GM19099 (cell line): ENCODE results near the gene FGGY.

ENCODE experiments used
- POLR2A ChIP-seq: IDR thresholded peaks from 3 replicates; pipeline ENCODE4 v1.6.1; 2011; ENCODE audit warnings: low read depth; ENCODE audit not compliant: insufficient read length; ENCODE audit errors: extremely low read depth

FGGY gene

DNA sequence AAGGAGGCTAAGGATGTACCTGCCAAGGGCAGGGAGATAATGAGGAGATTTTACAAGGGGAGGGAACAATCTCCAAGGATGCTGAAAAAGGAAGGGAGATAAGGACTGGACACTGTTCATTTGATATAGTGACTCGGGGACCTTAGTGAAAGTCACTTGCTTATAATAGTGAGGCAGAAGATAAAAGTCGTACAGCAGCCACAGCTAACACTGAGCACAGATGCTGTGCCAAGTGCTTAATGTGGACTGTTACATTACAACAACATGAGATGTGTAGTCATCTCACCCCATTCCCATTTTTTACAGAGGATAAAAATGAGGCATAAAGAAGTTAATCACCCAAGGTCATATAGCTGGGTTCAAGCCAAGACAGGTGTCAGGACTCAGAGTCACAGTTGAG is 181.9 kb downstream of the FGGY start:
- no peak for TF ChIP-seq POLR2A

DNA sequence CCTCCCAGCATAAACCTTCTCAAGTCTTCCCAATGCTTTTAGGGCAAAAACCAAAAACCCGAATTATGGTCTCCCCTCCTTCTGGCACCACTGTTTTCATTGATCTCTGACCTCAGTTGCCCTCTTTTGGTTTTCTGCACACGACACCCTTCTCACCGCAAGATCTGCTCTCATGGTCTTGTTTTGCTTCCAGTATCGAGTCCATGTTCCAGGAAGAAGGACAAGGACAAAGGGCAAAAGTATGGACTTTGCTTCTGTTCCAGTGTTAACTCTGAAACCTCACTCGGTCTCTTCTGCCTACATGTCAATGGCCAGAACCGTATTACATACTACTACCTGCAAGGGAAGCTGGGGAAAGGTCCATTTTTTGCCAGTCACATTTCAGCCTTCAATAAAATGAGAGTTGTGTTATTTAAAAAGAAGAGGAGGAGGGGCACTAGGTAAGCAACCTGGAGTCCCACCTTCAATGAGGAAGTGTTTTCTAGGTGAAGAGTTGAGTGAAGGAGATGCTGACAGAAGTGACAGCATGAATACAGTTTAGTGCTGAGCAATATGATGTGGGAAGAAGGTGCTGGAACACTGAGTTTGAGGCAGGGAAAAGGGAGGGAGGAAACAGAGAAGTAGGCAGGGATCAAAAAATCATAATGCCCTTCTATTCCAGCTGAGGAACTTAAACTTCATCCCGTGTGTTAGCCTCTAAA is 183.4 kb downstream of the FGGY start:
- no peak for TF ChIP-seq POLR2A

- no peak for TF ChIP-seq POLR2A
Measured at GRCh38 chr1:59481881-59482505, 185.1 kb downstream of the FGGY start.

- no peak for TF ChIP-seq POLR2A
Measured at GRCh38 chr1:59482986-59483385, 186.1 kb downstream of the FGGY start.

GRCh38 chr1:59484096-59484495 is 187.2 kb downstream of the FGGY start:
- no peak for TF ChIP-seq POLR2A

DNA sequence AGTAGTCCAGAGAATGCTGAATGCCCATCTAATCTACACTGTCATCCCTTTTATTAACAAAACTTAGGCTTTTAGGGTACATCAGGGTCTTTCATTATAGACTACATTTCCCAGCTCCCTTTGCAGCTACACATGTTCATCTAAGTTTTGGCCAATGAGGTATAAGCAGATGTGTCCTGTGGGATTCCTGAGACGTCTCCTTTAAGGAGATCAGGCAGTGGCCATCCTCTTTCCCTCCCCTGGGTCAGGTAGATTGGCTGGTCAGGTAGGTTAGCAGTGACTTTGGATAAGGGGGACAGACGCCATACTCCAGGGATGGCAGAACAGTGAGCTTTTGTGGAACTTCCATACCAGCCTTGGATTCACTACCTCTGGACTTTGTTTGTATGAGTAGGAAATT is 188.3 kb downstream of the FGGY start:
- no peak for TF ChIP-seq POLR2A

GRCh38 chr1:59485949-59486348 is 189.1 kb downstream of the FGGY start:
- no peak for TF ChIP-seq POLR2A

GRCh38 chr1:59486615-59487014 is 189.7 kb downstream of the FGGY start:
- TF ChIP-seq POLR2A = no peak

DNA sequence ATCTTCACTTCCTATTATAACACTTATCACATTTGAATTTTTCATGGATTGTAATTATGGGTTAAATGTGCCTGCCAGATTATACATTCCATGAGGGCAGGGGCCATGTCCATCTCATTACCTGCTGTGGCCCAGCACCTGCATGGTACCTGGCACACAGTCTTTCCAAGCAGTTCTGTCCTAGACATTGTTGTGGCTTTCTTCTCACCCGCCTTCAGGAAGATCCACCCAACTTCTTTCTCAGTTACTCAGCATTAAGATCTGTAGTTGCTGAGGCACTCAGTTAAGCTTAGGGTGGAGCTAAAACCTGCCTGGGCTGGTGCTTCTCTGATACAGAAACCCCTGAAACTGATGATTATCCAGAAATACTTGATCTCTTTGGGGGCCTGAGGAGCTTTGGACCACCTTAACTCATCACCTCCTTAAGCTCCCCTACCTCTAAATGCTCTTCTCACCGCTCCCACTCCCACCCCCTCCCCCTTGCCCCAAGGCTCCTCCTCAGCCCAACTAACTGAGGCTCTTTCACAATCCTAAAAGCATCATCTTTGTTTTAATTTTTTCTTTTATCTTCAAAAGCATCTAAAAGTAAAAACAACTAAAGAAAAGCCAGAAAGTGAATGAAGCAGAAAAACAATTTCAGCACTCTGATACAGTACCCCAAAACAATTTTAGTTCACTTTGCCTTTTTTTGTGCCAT is 190.6 kb downstream of the FGGY start:
- TF ChIP-seq POLR2A = no peak

- TF ChIP-seq POLR2A = no peak
Measured at GRCh38 chr1:59492500-59492899, 195.6 kb downstream of the FGGY start.

- no peak for TF ChIP-seq POLR2A
Measured at GRCh38 chr1:59494145-59494833, 197.4 kb downstream of the FGGY start.

DNA sequence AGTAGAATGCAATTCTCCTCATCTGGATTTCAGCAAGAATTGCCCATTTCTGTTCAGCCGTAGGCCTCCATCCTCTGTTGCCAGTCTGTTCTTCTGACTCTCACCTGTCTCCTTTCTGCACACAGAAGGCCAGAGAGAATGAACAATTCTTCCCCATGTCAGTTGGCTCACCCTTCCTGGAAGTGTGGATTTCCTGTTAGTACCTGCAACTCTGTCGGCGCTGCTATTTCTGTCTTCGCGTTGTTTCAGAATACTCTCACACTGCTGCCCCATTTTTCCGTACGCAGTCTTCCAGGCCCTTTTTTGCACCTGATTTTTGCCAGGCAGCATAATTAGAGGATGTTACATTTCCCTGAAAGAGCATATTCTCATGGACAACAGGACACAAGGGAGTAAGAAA is 200.7 kb downstream of the FGGY start:
- TF ChIP-seq POLR2A = no peak

DNA sequence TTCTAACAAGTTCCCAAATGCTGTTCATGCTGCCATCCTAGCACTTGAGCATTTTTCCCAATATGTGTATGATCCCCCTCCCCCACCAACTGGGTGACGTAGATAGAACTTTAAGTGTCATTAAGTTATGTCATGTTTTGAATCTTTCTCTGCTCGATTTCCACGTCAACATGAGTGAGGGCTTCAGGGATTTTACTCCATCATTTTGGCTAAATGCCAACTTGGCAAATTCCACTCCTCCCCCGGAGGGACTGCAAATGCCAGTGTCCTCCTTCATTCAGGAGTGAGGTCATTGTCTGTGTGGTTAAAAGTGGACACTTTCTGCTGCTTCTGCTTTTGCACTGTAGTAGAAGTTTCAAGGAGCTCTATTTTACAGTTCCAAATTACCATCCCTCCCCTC is 201.7 kb downstream of the FGGY start:
- TF ChIP-seq POLR2A = no peak

DNA sequence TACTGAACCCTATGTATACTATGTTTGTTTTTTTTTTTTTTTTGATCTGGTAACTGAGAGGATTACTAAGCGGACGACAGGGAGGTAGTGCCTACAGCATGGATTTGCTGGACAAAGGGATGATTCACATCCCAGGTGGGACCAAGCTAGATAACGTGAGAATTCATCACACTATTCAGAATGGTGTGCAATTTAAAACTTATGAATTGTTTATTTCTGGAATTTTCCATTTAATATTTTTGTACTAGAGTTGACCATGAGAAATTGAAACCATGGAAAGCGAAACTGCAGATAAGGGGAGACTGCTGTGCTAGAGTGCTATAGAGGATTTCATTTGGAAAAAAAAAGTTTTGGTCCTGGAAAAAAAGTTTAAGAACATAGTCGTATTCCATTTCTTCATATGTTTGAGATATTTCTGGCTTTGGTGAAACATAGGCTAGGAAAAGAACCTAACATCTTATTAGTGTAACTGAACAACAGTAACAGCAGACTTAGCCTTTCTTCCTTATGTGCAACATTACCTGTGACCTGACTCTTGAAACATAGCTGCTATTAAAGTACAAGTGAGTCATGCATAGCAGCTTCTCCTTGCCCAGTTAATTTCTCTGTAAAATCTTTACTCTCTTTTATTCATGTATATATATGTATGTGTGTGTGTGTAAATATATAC is 202.5 kb downstream of the FGGY start:
- no peak for TF ChIP-seq POLR2A

DNA sequence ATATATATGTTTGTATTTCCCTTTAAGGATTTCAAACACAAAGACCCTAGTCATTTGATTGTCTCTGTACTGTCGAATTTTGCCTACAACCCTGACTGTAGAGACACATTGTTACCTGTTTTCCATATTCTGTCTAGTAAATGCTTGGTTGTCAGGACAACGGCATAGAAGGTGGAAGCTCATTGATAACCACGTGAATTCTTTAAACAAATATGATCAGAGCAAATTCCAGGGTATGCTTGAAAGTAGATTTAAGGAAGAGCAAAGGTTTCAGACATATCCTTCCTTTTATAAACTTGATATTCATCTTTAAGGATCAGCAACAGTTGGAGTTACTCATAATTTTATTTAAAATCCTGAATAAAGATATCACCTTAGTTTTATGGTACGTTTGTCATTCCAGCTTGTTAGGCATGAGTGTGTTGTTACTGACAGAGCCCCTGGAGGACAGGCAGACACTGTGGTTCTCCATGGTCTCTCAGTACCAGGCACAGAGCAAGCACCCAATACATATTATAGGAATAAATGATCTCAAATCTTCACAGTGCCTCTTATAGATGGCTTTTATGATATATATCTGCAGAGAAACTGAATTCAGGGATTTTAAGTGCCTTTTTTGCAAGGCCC is 203.2 kb downstream of the FGGY start:
- no peak for TF ChIP-seq POLR2A
